K562 (cell line): ENCODE results near the gene BPTF. TPM values are rescaled to one million over a fixed set of nuclear protein-coding genes. Genes with fewer than 3 reads are reported as not detected.
A peak's percentile ranks its signal among the peaks of the same experiment; 100 is the strongest.

ENCODE experiments used
- ARID1B ChIP-seq: fragments of 450-650 bp; IDR thresholded peaks from 2 replicates; pipeline ENCODE4 v1.6.1; 2016; ENCODE audit warnings: antibody characterized with exemption, mild to moderate bottlenecking, inconsistent platforms
- GABPB2 ChIP-seq: fragments of 250-450 bp; sonication (Bioruptor Pico); conservative IDR thresholded peaks from 2 replicates; pipeline ENCODE4 v1.5.1; 2021; ENCODE audit warnings: mild to moderate bottlenecking
- NFATC3 ChIP-seq: fragments of 450-650 bp; IDR thresholded peaks from 2 replicates; pipeline ENCODE4 v1.6.1; 2017; ENCODE audit warnings: mild to moderate bottlenecking
- OTX1 ChIP-seq: fragments of 450-650 bp; formaldehyde crosslinking; IDR thresholded peaks from 2 replicates; pipeline ENCODE4 v1.4.0; 2022; ENCODE audit warnings: mild to moderate bottlenecking
- SIN3A ChIP-seq, 2 experiments: fragments of 150-350 bp in 1 of 2; IDR thresholded peaks; 2 replicates each; pipeline ENCODE4 v1.6.1; 2011 to 2016; ENCODE audit warnings: borderline replicate concordance in 2 of 2, low read depth in 2 of 2, low read length in 2 of 2, mild to moderate bottlenecking in 2 of 2, moderate library complexity in 2 of 2; ENCODE audit not compliant: control insufficient read depth in 1 of 2
- SIX5 ChIP-seq, 2 experiments: IDR thresholded peaks; 2 replicates each; pipeline ENCODE4 v1.6.1; 2011; ENCODE audit warnings: low read length in 2 of 2, borderline replicate concordance in 1 of 2, low read depth in 1 of 2, mild to moderate bottlenecking in 1 of 2, moderate library complexity in 1 of 2; ENCODE audit not compliant: insufficient read depth in 1 of 2
- ZNF3 ChIP-seq: fragments of 250-450 bp; sonication (Bioruptor Pico); IDR thresholded peaks from 2 replicates; pipeline ENCODE4 v1.5.0; 2021; ENCODE audit warnings: mild to moderate bottlenecking, moderate library complexity
- ZNF41 ChIP-seq: fragments of 250-450 bp; sonication (Bioruptor Pico); conservative IDR thresholded peaks from 2 replicates; pipeline ENCODE4 v1.4.0; 2020; ENCODE audit warnings: mild to moderate bottlenecking
- polyA plus RNA-seq, 8 experiments: library from polyadenylated mRNA; depleted of rRNA in 4 of 8; stranded (reverse) in 5 of 8; unstranded in 3 of 8; fragments of >200 nt; fragmentation: Nextera tagmentation in 2 of 8; fragmentation: Illumina TruSeq in 1 of 8; extraction: Ambion mirVana in 2 of 8; extraction: Trizol in 1 of 8; gene quantifications; 2 replicates each; pipeline versions ENCODE4 v1.2.1 to v1.2.3, GENCODE V29; 2011 to 2014; ENCODE audit warnings: inconsistent platforms in 1 of 8, missing spikeins in 1 of 8
- total RNA-seq, 7 experiments: library from RNA; depleted of rRNA in 6 of 7; stranded (reverse); fragments of >200 nt in 6 of 7; fragmentation: Illumina TruSeq in 2 of 7; extraction: Trizol in 2 of 7; gene quantifications; 2 replicates each; pipeline versions ENCODE4 v1.2.1 to v1.2.3, GENCODE V29; 2011 to 2021; ENCODE audit warnings: low replicate concordance in 1 of 7
- TF ChIP-seq, protein P1 (sequence below): fragments of 250-450 bp; sonication (Bioruptor Pico); IDR thresholded peaks from 2 replicates; pipeline ENCODE4 v1.5.0; 2020; ENCODE audit warnings: mild to moderate bottlenecking, borderline replicate concordance
- TF ChIP-seq, protein P2 (sequence below): fragments of 250-450 bp; sonication (Bioruptor Pico); IDR thresholded peaks from 2 replicates; pipeline ENCODE4 v1.8.0; 2021; ENCODE audit warnings: borderline replicate concordance, mild to moderate bottlenecking, moderate library complexity; ENCODE audit not compliant: poor library complexity, severe bottlenecking
- TF ChIP-seq, protein P3 (sequence below): fragments of 250-450 bp; sonication (Bioruptor Pico); IDR thresholded peaks from 2 replicates; pipeline ENCODE4 v1.8.0; 2021; ENCODE audit warnings: moderate library complexity, mild to moderate bottlenecking, inconsistent platforms
- TF ChIP-seq, protein P4 (sequence below): fragments of 450-650 bp; IDR thresholded peaks from 2 replicates; pipeline ENCODE4 v1.6.1; 2018; ENCODE audit not compliant: partially characterized antibody
- TF ChIP-seq, protein P5 (sequence below): fragments of 250-450 bp; sonication (Bioruptor Pico); IDR thresholded peaks from 2 replicates; pipeline ENCODE4 v1.5.0; 2020; ENCODE audit warnings: mild to moderate bottlenecking

Gene BPTF
- total and polyA plus RNA-seq, 9 of the 15 experiments (the other 6 are each of a cell fraction or from before 2014, with no cell fraction given) = 12.5 to 52.1 (median 26.9) TPM

DNA sequence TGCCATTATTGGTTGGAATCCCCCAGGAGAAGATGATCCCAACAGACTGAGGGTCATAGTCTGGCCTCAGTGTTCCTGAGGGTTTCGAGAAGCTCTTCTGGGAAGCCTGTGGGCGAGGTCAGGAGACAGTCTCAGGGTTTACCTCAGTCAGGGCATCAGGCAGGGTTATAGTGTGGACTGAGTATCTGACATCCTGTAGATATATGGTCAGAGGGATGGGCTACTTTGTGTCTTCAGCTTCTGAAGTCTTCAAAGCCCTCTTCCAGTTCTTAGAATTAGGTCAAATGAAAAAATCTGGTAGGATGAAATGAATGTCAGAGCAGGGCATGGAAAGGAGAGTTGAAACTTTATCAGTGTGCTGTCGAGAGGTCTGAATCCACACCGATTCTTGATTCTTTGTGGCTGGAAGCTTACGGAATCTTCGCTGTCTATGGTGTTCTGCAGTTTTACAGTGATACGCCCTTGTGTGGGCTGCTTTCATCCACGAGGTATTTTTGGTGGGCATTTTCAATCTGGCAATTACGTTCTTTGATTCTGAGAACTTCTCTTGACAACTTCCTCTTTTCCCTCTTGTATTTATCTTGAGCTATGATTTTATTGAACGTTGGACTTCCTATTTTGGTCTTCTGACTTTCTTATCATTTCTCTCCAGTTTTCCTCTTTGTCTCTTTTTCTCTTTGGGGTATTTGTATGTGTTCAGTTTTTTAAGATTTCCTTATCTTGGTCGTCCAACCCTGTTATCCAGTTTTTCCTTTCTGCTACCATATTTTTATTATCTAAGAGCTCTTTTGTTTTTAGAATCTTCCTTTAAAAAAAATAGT, 30.4 kb downstream of the BPTF start (continued):
- TF ChIP-seq ZNF41 (no peak), ZNF3 (CRISPR knock-in tag) (no peak), OTX1 (CRISPR knock-in tag) (no peak), NFATC3 (no peak), SIX5 (IDR thresholded peaks at IDR 0.05; ENCODE audit: borderline replicate concordance in 1 of 2, insufficient read depth in 1 of 2, low read depth in 1 of 2, low read length in 2 of 2) (no peak), SIN3A (IDR thresholded peaks at IDR 0.05; ENCODE audit: borderline replicate concordance in 2 of 2, control insufficient read depth in 1 of 2, low read depth in 2 of 2, low read length in 2 of 2) (no peak), GABPB2 (CRISPR knock-in tag) (no peak), ARID1B (peak; percentile 98)
- TF ChIP-seq, protein P1, sequence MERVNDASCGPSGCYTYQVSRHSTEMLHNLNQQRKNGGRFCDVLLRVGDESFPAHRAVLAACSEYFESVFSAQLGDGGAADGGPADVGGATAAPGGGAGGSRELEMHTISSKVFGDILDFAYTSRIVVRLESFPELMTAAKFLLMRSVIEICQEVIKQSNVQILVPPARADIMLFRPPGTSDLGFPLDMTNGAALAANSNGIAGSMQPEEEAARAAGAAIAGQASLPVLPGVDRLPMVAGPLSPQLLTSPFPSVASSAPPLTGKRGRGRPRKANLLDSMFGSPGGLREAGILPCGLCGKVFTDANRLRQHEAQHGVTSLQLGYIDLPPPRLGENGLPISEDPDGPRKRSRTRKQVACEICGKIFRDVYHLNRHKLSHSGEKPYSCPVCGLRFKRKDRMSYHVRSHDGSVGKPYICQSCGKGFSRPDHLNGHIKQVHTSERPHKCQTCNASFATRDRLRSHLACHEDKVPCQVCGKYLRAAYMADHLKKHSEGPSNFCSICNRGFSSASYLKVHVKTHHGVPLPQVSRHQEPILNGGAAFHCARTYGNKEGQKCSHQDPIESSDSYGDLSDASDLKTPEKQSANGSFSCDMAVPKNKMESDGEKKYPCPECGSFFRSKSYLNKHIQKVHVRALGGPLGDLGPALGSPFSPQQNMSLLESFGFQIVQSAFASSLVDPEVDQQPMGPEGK = no peak
- TF ChIP-seq, protein P2, sequence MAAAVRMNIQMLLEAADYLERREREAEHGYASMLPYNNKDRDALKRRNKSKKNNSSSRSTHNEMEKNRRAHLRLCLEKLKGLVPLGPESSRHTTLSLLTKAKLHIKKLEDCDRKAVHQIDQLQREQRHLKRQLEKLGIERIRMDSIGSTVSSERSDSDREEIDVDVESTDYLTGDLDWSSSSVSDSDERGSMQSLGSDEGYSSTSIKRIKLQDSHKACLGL (CRISPR knock-in tag) = no peak
- TF ChIP-seq, protein P3, sequence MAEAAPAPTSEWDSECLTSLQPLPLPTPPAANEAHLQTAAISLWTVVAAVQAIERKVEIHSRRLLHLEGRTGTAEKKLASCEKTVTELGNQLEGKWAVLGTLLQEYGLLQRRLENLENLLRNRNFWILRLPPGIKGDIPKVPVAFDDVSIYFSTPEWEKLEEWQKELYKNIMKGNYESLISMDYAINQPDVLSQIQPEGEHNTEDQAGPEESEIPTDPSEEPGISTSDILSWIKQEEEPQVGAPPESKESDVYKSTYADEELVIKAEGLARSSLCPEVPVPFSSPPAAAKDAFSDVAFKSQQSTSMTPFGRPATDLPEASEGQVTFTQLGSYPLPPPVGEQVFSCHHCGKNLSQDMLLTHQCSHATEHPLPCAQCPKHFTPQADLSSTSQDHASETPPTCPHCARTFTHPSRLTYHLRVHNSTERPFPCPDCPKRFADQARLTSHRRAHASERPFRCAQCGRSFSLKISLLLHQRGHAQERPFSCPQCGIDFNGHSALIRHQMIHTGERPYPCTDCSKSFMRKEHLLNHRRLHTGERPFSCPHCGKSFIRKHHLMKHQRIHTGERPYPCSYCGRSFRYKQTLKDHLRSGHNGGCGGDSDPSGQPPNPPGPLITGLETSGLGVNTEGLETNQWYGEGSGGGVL = no peak
- TF ChIP-seq, protein P4, sequence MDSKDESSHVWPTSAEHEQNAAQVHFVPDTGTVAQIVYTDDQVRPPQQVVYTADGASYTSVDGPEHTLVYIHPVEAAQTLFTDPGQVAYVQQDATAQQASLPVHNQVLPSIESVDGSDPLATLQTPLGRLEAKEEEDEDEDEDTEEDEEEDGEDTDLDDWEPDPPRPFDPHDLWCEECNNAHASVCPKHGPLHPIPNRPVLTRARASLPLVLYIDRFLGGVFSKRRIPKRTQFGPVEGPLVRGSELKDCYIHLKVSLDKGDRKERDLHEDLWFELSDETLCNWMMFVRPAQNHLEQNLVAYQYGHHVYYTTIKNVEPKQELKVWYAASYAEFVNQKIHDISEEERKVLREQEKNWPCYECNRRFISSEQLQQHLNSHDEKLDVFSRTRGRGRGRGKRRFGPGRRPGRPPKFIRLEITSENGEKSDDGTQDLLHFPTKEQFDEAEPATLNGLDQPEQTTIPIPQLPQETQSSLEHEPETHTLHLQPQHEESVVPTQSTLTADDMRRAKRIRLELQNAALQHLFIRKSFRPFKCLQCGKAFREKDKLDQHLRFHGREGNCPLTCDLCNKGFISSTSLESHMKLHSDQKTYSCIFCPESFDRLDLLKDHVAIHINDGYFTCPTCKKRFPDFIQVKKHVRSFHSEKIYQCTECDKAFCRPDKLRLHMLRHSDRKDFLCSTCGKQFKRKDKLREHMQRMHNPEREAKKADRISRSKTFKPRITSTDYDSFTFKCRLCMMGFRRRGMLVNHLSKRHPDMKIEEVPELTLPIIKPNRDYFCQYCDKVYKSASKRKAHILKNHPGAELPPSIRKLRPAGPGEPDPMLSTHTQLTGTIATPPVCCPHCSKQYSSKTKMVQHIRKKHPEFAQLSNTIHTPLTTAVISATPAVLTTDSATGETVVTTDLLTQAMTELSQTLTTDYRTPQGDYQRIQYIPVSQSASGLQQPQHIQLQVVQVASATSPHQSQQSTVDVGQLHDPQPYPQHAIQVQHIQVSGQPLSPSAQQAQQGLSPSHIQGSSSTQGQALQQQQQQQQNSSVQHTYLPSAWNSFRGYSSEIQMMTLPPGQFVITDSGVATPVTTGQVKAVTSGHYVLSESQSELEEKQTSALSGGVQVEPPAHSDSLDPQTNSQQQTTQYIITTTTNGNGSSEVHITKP = no peak
- TF ChIP-seq, protein P5, sequence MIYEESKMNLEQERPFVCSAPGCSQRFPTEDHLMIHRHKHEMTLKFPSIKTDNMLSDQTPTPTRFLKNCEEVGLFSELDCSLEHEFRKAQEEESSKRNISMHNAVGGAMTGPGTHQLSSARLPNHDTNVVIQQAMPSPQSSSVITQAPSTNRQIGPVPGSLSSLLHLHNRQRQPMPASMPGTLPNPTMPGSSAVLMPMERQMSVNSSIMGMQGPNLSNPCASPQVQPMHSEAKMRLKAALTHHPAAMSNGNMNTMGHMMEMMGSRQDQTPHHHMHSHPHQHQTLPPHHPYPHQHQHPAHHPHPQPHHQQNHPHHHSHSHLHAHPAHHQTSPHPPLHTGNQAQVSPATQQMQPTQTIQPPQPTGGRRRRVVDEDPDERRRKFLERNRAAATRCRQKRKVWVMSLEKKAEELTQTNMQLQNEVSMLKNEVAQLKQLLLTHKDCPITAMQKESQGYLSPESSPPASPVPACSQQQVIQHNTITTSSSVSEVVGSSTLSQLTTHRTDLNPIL = no peak
